GM12872 (cell line): ENCODE results near the gene CACNA1C.

ENCODE experiments used
- TF ChIP-seq, protein P1 (sequence below): IDR thresholded peaks from 3 replicates; pipeline ENCODE4 v1.5.1; 2011; ENCODE audit warnings: low read depth, mild to moderate bottlenecking, low read length, moderate library complexity; ENCODE audit not compliant: insufficient read depth

Gene CACNA1C

GRCh38 chr12:2273751-2274150 lies 221.0 kb downstream of the CACNA1C start:
- TF ChIP-seq, protein P1, sequence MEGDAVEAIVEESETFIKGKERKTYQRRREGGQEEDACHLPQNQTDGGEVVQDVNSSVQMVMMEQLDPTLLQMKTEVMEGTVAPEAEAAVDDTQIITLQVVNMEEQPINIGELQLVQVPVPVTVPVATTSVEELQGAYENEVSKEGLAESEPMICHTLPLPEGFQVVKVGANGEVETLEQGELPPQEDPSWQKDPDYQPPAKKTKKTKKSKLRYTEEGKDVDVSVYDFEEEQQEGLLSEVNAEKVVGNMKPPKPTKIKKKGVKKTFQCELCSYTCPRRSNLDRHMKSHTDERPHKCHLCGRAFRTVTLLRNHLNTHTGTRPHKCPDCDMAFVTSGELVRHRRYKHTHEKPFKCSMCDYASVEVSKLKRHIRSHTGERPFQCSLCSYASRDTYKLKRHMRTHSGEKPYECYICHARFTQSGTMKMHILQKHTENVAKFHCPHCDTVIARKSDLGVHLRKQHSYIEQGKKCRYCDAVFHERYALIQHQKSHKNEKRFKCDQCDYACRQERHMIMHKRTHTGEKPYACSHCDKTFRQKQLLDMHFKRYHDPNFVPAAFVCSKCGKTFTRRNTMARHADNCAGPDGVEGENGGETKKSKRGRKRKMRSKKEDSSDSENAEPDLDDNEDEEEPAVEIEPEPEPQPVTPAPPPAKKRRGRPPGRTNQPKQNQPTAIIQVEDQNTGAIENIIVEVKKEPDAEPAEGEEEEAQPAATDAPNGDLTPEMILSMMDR: no peak

- TF ChIP-seq, protein P1: no peak
Measured at GRCh38 chr12:2274733-2275132, 221.9 kb downstream of the CACNA1C start.

DNA sequence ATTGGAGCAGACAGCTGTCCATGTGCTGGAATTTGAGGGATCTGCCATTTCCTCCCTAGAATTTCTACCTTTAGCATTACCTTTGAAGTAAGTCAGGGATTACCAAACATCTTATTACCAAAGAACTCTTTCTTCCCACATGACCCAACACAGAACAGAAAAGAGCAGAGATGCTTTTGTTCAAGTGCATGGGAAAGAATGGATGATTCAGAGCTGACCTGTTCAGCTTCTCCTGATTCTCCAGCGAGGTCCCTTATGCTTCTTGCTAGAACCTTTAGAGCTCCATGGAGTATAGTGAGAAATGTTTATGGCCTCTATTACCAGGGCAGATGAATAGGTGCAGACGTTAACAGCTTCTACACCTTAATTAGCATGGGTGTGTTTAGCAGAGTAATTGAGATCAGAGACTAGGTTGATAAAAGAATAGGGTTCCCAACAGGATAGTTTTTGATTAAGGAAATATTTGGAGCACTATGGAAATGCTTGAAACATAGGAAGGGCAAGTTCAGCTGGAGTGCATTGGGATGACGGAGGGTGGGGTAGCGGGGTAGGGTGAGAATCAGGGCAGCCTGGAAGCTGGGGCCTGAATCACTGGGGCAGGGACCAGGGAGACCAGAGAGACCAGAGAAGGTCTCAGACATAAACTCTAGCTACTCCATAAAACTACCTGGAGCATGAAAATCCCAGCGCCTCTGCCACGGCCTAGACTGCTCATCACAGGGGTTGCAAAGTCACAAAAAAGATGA lies 223.7 kb downstream of the CACNA1C start:
- TF ChIP-seq, protein P1: no peak

DNA sequence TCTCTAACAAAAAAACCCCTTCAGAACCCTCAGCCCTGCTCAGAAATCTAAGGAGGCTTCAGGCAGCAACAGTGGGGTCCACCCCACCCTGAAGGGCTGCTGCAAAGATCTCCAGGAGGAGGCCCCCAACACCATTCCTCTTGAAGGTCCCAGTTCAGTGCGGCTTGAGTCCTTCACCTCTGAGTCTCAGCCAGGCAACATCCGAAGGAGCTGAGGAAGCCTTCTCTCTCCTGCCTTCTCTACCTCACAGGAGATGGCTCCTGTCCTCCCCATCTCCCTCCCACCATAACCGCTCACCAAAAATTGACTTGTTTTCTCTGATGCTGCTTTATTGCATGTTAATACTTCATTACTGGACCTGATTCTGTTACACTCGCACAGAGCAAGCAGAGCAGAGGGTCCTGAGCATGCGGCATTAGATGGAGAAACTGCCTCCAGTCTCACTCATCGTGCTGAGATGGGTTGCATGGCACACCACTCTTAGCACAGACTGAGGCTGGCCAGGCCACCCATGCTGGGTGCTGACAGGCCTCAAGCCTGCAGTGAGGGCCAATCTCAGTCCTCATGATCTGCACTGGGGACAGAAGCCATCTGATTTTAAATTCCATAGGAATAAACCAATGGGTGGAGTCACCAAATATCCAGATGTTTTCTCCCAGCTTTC lies 224.8 kb downstream of the CACNA1C start:
- TF ChIP-seq, protein P1: no peak

GRCh38 chr12:2281446-2281845 lies 228.7 kb downstream of the CACNA1C start:
- TF ChIP-seq, protein P1: no peak

DNA sequence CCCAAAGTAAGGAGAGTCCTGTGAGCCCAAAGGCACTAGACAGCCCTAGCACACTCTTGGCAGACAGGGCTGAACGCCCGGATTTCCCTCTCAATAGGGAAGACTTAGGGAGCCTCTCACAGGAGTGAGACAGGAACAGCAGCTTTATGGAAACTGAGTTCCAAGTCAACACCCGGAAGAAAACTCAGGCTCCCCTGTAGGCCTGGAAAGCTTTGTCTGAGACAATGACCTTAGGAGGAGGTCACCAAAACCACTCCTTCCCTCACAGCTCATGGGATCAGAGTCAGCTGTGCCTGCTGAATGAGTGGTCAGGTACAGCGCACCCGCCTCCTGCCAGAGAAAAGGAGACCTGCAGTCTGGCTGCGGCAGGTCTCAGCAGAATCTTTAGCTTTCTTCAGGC lies 229.5 kb downstream of the CACNA1C start:
- TF ChIP-seq, protein P1: no peak

DNA sequence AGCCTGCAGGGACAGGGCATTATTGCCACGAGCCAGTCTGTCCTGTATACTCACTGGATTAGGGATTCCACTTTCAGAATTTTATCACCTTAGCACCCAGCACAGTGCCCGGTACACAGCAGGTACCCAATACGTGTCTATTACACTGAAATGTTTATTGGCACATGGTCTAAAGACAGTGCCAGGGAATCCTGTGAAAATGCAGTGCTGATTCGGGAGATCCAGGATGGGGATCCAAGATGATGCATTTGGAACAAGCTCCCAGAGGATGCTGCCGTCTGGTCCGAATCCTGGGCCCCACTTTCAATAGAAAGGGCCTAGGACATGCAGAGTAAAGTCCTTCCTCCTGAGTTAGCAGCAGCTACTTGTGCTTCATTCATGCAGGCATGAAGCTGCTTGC lies 230.7 kb downstream of the CACNA1C start:
- TF ChIP-seq, protein P1: no peak
